GM21825 (cell line): ENCODE results near the gene RASA4B.
A peak's percentile ranks its signal among the peaks of the same experiment; 100 is the strongest.
"Not testable (repeated sequence)": the region's sequence is repeated elsewhere in the genome, so short reads cannot be mapped to it uniquely, and the experiment has no call there.

Source experiments
- ATAC-seq: cut with Tn5 transposase; IDR thresholded peaks from one replicate; pipeline ENCODE4 v1.9.1; 2021; ENCODE audit warnings: mild to moderate bottlenecking, moderate library complexity; ENCODE audit not compliant: unreplicated experiment

The RASA4B gene

DNA sequence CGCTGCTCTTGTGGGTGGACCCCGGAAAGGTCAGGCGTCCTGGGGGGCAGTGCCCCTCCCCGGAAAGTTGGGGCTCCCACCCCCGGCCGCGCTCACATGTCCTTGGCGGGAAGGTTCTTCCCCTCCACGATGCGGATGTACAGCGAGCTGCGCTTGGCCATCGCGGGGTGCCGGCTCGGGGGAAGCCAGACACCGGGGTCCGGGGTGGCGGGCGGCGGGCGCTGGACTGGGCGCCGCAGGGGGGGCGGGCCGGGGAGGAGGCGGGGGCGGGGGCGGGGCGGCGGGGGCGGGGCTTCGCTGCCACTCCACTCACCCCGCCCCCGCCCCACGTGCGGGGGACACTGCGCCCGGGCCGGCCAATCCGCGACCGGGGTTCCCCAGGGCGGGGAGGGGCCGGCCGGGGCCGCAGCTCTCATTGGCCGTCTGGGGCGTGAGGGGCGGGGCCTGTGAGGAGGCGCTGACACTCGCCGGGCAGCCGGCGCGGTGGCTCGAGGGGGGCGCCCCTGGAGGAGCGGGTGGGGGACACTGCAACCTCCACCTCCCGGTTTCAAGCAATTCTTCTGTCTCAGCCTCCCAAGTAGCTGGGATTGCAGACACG, at the start of gene RASA4B:
Gene RASA4B (minus strand): TSS at position 228 of the 598 bp plus-strand sequence. CDS start 67 bp downstream, at position 161.
- peak; percentile 65 for ATAC-seq

GRCh38 chr7:102550808-102551422, 33.3 kb upstream of the RASA4B start, which contains the start of gene SPDYE2:
Gene SPDYE2, plus strand, starts transcription at chr7:102551226. Its CDS starts 2,030 bp downstream, at chr7:102553256.
- not testable (repeated sequence) for ATAC-seq

GRCh38 chr7:102546353-102546752, 28.8 kb upstream of the RASA4B start:
- ATAC-seq, result peak; percentile 76

DNA sequence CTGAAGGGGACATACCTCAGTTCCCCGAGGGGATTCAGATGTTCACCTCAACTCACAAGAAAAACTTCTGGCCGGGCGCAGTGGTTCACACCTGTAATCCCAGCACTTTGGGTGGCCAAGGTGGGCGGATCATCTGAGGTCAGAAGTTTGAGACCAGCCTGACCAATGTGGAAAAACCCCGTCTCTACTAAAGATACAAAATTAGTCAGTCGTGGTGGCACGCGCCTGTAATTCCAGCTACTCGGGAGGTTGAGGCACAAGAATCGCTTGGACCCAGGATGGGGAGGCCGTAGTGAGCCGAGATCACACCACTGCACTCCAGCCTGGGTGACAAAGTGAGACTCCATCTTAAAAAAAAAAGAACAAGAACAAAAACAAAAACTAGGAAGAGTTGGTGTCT, 27.7 kb upstream of the RASA4B start:
- ATAC-seq, result not testable (repeated sequence)

DNA sequence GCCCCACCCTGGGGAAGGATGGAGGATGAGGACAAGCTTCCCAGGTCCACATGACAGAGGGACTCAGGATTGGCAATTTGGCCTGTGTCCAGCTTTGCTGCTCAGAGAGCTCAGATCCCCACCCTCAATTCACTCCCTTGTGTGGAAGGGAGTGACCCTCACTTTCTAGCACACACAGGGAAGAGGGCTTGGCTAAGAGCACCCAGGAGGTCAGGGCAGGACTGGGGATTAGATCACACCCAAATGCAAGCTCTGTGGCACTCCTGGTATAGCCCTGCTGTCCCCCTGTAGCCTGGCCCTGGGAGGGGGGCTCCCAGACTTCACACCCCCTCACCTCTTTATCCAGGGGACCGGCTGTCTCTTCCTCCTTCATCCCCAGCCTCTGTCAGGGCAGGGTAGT, 26.8 kb upstream of the RASA4B start:
- ATAC-seq, result not testable (repeated sequence)

DNA sequence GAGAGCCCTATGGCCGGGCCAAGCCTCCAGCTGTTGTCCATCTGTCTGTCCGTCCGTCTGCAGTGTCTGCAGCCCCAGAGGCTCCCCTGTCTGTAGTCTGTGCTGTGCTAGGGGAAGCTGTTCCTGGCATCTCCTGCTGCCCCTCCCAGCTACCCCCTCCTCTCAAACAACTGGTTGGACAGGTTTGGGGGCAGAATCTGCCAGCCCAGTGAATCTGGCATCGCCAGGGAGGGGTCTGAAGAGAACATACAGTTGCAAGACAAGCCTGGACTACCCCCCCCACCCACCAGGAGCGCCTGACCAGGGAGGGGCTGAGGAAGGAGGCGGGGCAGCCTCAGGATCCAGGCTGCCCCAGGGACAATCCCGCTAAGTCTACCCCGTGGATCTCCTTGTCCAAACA, 26.0 kb upstream of the RASA4B start, which contains the start of gene UPK3BL2:
Gene UPK3BL2 (minus strand): TSS at position 101 of the 400 bp plus-strand sequence. CDS start 60 bp downstream, at position 41.
- not testable (repeated sequence) for ATAC-seq

GRCh38 chr7:102542771-102543170, 25.2 kb upstream of the RASA4B start:
- not testable (repeated sequence) for ATAC-seq

GRCh38 chr7:102542083-102542482, 24.5 kb upstream of the RASA4B start:
- ATAC-seq, result not testable (repeated sequence)

- not testable (repeated sequence) for ATAC-seq
Measured at GRCh38 chr7:102540604-102541003, 23.0 kb upstream of the RASA4B start.

- ATAC-seq, result not testable (repeated sequence)
Measured at GRCh38 chr7:102535062-102535615, 17.6 kb upstream of the RASA4B start.

- not testable (repeated sequence) for ATAC-seq
Measured at GRCh38 chr7:102532127-102532526, 14.6 kb upstream of the RASA4B start.

- ATAC-seq, result not testable (repeated sequence)
Measured at GRCh38 chr7:102531583-102531982, 14.0 kb upstream of the RASA4B start.

GRCh38 chr7:102527822-102528793, 10.5 kb upstream of the RASA4B start:
- not testable (repeated sequence) for ATAC-seq

DNA sequence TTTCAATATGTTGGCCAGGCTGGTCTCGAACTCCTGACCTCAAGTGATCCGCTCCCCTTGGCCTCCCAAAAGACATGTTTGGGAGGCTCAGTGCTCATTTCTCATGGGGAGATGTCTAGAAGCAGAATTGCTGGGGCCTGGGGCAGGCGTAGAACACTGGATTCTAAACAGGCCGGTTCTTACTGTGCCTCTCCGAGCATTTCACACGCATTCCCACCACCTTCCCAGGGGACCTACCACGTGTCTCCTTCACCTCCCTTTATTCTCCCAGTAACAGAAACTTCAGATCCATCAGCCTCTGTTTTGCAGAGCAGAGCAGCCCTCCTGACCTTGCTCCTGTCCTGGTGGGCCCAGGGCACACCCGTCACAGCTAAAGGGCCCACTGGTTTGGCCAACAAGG, 9.6 kb upstream of the RASA4B start:
- ATAC-seq, result not testable (repeated sequence)

DNA sequence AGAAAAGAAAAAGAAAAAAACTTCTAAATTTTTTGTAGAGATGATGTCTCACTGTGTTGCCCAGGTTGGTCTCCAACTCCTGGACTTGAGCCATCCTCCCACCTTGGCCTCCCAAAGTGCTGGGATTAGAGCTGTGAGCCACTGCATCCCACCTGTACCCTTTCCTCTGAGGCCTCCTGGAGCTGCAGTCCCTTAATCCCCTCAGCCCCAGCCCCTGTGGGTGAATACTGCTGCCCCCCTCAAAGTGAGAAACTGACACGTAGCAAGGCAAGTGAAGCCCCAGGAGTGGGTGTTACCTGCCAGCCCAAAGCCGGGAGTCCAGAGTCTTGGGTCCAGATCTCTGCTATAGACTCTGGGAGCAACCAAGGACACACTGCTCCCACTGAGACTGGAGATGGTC, 7.2 kb upstream of the RASA4B start:
- not testable (repeated sequence) for ATAC-seq

DNA sequence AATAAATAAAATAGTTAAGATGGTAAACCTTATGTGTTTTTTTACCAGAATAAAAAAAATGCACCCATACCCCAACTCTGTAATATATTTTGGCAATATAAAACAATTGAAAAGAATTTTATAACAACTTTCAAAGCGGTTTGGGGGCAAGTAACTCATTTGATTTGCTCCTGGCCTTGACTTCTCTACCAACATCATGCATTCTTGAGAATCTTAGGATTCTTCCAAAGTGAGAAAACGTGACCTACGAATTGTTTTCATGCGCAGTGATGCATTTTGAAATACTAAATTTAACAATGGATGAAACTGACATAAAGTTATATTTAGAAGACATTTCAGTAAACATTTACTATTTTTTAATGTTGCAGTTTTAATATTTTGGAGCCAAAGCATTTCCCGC, 3.2 kb upstream of the RASA4B start:
- ATAC-seq, result not testable (repeated sequence)

- ATAC-seq, result not testable (repeated sequence)
Measured at GRCh38 chr7:102516951-102517350, 626 bp downstream of the RASA4B start.

- ATAC-seq, result peak; percentile 0
Measured at GRCh38 chr7:102515889-102516288, 1.7 kb downstream of the RASA4B start.

- peak; percentile 52 for ATAC-seq
Measured at GRCh38 chr7:102514881-102515721, 2.5 kb downstream of the RASA4B start.
